IMR-90 (cell line): Measurements from ENCODE around the gene CHST1. TPM values are rescaled to one million over a fixed set of nuclear protein-coding genes. Genes with fewer than 3 reads are reported as not detected.

Source experiments
- ATAC-seq: fragments of 200-7000 bp; cut with Tn5 transposase; 2 replicates; pipeline ENCODE4 v1.9.1; 2020; ENCODE audit warnings: low read depth, mild to moderate bottlenecking, moderate library complexity
- BruUV-seq: library from RNA; stranded (reverse); fragments of 400-500 nt; replicated peaks from 2 replicates; lab custom pipeline; 2021; lab: Mats Ljungman, UMichigan
- CTCF ChIA-PET: fragments of 300-600 bp; formaldehyde crosslinking; extraction: SDS; loops from one replicate; lab custom pipeline; 2021; ENCODE audit warnings: antibody characterized with exemption; lab: Yijun Ruan, JAX
- POLR2A ChIA-PET: fragments of 300-600 bp; sonication (Branson Sonifier 250); formaldehyde crosslinking; loops from one replicate; lab custom pipeline; 2022; ENCODE audit warnings: antibody characterized with exemption; ENCODE audit not compliant: unreplicated experiment; lab: Charles Lee
- DNase-seq: peaks from one replicate; pipeline ENCODE4 v3.0.0; 2013
- H2AFZ ChIP-seq: replicated peaks from 2 replicates; pipeline ENCODE3; 2013; ENCODE audit warnings: low read length, mild to moderate bottlenecking; ENCODE audit not compliant: poor library complexity
- H2AK5ac ChIP-seq: 2 replicates; pipeline ENCODE4 v1.6.1; 2013; ENCODE audit warnings: low read depth, low read length, inconsistent platforms
- H2AK9ac ChIP-seq: replicated peaks from 2 replicates; pipeline ENCODE3; 2013; ENCODE audit warnings: mild to moderate bottlenecking, low read depth, low read length, moderate library complexity; ENCODE audit not compliant: poor library complexity
- H2BK120ac ChIP-seq: 2 replicates; pipeline ENCODE4 v1.6.1; 2013; ENCODE audit warnings: low read depth, low read length, inconsistent platforms
- H2BK15ac ChIP-seq: 3 replicates; pipeline ENCODE4 v1.6.1; 2013; ENCODE audit warnings: low read depth, low read length, inconsistent platforms
- H2BK20ac ChIP-seq: 2 replicates; pipeline ENCODE4 v1.6.1; 2013; ENCODE audit warnings: low read depth, mild to moderate bottlenecking, inconsistent platforms, low read length, moderate library complexity
- H2BK5ac ChIP-seq: 2 replicates; pipeline ENCODE4 v1.6.1; 2013; ENCODE audit warnings: mild to moderate bottlenecking, low read depth, low read length, inconsistent platforms; ENCODE audit not compliant: poor library complexity, severe bottlenecking
- H3K14ac ChIP-seq: replicated peaks from 2 replicates; pipeline ENCODE4 v1.6.1; 2013; ENCODE audit warnings: low read depth, low read length, inconsistent platforms
- H3K18ac ChIP-seq: 2 replicates; pipeline ENCODE4 v1.6.1; 2013; ENCODE audit warnings: low read depth, low read length, control low read depth
- H3K23ac ChIP-seq: 2 replicates; pipeline ENCODE4 v1.6.1; 2013; ENCODE audit warnings: low read depth, low read length, inconsistent platforms
- H3K27ac ChIP-seq: 2 replicates; pipeline ENCODE4 v1.5.1; 2013; ENCODE audit warnings: mild to moderate bottlenecking, control low read depth, low read length; ENCODE audit not compliant: insufficient read depth
- H3K27me3 ChIP-seq: 2 replicates; pipeline ENCODE4 v1.6.1; 2013; ENCODE audit warnings: low read length; ENCODE audit not compliant: control insufficient read depth, insufficient read depth
- H3K36me3 ChIP-seq: 2 replicates; pipeline ENCODE4 v1.6.1; 2013; ENCODE audit warnings: low read length, mixed read lengths; ENCODE audit not compliant: control insufficient read depth, insufficient read depth
- H3K4ac ChIP-seq: 2 replicates; pipeline ENCODE4 v1.6.1; 2013; ENCODE audit warnings: low read depth, low read length, inconsistent platforms
- H3K4me1 ChIP-seq: 2 replicates; pipeline ENCODE4 v1.6.1; 2013; ENCODE audit warnings: low read length, mixed read lengths; ENCODE audit not compliant: control insufficient read depth, insufficient read depth
- H3K4me2 ChIP-seq: 2 replicates; pipeline ENCODE4 v1.6.1; 2013; ENCODE audit warnings: low read depth, mild to moderate bottlenecking, control low read depth, low read length, moderate library complexity
- H3K4me3 ChIP-seq: 2 replicates; pipeline ENCODE4 v1.5.1; 2013; ENCODE audit warnings: low read depth, mild to moderate bottlenecking, control low read depth, low read length, moderate library complexity; ENCODE audit not compliant: insufficient read depth
- H3K56ac ChIP-seq: 2 replicates; pipeline ENCODE4 v1.6.1; 2013; ENCODE audit warnings: low read length, inconsistent platforms; ENCODE audit not compliant: insufficient read depth; ENCODE audit errors: extremely low read depth
- H3K79me1 ChIP-seq, 2 experiments: 2 replicates each; pipeline ENCODE4 v1.6.1; 2013; ENCODE audit warnings: low read length in 2 of 2, inconsistent platforms in 1 of 2, low read depth in 1 of 2
- H3K9ac ChIP-seq: 2 replicates; pipeline ENCODE4 v1.6.1; 2013; ENCODE audit warnings: low read depth, low read length, control low read depth
- H3K9me1 ChIP-seq: 2 replicates; pipeline ENCODE4 v1.6.1; 2013; ENCODE audit warnings: low read length, inconsistent platforms; ENCODE audit not compliant: insufficient read depth
- H3K9me3 ChIP-seq: 2 replicates; pipeline ENCODE4 v1.6.1; 2013; ENCODE audit warnings: low read length; ENCODE audit not compliant: control insufficient read depth, insufficient read depth
- H4K20me1 ChIP-seq: 2 replicates; pipeline ENCODE4 v1.6.1; 2013; ENCODE audit warnings: low read length, inconsistent platforms; ENCODE audit not compliant: insufficient read depth
- H4K5ac ChIP-seq: 2 replicates; pipeline ENCODE4 v1.6.1; 2013; ENCODE audit warnings: mild to moderate bottlenecking, low read depth, low read length, control low read depth
- H4K8ac ChIP-seq, 2 experiments: 2 replicates each; pipeline ENCODE4 v1.6.1; 2013; ENCODE audit warnings: low read depth in 2 of 2, low read length in 2 of 2, control low read depth in 1 of 2, inconsistent platforms in 1 of 2
- H4K91ac ChIP-seq: 2 replicates; pipeline ENCODE4 v1.6.1; 2013; ENCODE audit warnings: low read depth, low read length, inconsistent platforms; ENCODE audit not compliant: insufficient read depth
- BHLHE40 ChIP-seq: fragments of 150-350 bp; IDR thresholded peaks from 2 replicates; pipeline ENCODE4 v1.6.1; 2016; ENCODE audit warnings: mild to moderate bottlenecking, low read depth, low read length
- CEBPB ChIP-seq: IDR thresholded peaks from 2 replicates; pipeline ENCODE4 v1.6.1; 2012; ENCODE audit warnings: low read depth, low read length, improper control_type of control experiment
- CHD1 ChIP-seq: IDR thresholded peaks from 2 replicates; pipeline ENCODE4 v1.6.1; 2012; ENCODE audit warnings: low read depth, low read length, improper control_type of control experiment
- FOS ChIP-seq: fragments of 150-350 bp; IDR thresholded peaks from 2 replicates; pipeline ENCODE4 v1.6.1; 2016; ENCODE audit warnings: low read depth, low read length
- MAFK ChIP-seq: IDR thresholded peaks from 2 replicates; pipeline ENCODE4 v1.6.1; 2012; ENCODE audit warnings: low read depth, low read length, improper control_type of control experiment
- MAZ ChIP-seq: IDR thresholded peaks from 2 replicates; pipeline ENCODE4 v1.6.1; 2012; ENCODE audit warnings: low read depth, mild to moderate bottlenecking, low read length, improper control_type of control experiment, moderate library complexity, borderline replicate concordance
- MXI1 ChIP-seq: IDR thresholded peaks from 2 replicates; pipeline ENCODE4 v1.6.1; 2012; ENCODE audit warnings: low read depth, mild to moderate bottlenecking, low read length, moderate library complexity, borderline replicate concordance
- NFE2L2 ChIP-seq: fragments of 150-350 bp; IDR thresholded peaks from 2 replicates; pipeline ENCODE4 v1.6.1; 2016; ENCODE audit warnings: low read depth, mild to moderate bottlenecking, low read length
- POLR2A ChIP-seq: IDR thresholded peaks from 2 replicates; pipeline ENCODE4 v1.6.1; 2012; ENCODE audit warnings: mild to moderate bottlenecking, low read depth, low read length
- RAD21 ChIP-seq: IDR thresholded peaks from 2 replicates; pipeline ENCODE4 v1.6.1; 2012; ENCODE audit warnings: low read length, improper control_type of control experiment
- RCOR1 ChIP-seq: IDR thresholded peaks from 2 replicates; pipeline ENCODE4 v1.6.1; 2012; ENCODE audit warnings: mild to moderate bottlenecking, low read length, improper control_type of control experiment; ENCODE audit not compliant: insufficient replicate concordance
- RFX5 ChIP-seq: IDR thresholded peaks from 2 replicates; pipeline ENCODE4 v1.8.0; 2012; ENCODE audit warnings: low read depth, mild to moderate bottlenecking, low read length, moderate library complexity
- SMC3 ChIP-seq: fragments of 150-350 bp; IDR thresholded peaks from 2 replicates; pipeline ENCODE4 v1.6.1; 2016; ENCODE audit warnings: low read depth, mild to moderate bottlenecking, antibody characterized with exemption, low read length, moderate library complexity
- USF2 ChIP-seq: fragments of 150-350 bp; IDR thresholded peaks from 2 replicates; pipeline ENCODE4 v1.6.1; 2017; ENCODE audit warnings: mild to moderate bottlenecking, antibody characterized with exemption, low read length, low read depth
- WGBS, 2 experiments: methylation state at CpG; one replicate each; pipeline versions ENCODE4 v1.1.5 to v1.1.7; 2013; ENCODE audit warnings: missing lambda C conversion rate in 2 of 2; ENCODE audit not compliant: insufficient read length in 1 of 2; ENCODE audit errors: extremely low coverage in 2 of 2; 5-methylcytosine and 5-hydroxymethylcytosine counted together
- dilution Hi-C: fragments of 300-500 bp; cut with HindIII; formaldehyde crosslinking; loops from one replicate; pipeline ENCODE4 v1.14.3; 2018; ENCODE audit warnings: low sequenced_read_pairs; ENCODE audit not compliant: unreplicated experiment
- in situ Hi-C: fragments of 300-500 bp; cut with MboI; formaldehyde crosslinking; loops from 3 replicates; pipeline ENCODE4 v1.14.3; 2019; ENCODE audit warnings: low sequenced_read_pairs, inconsistent platforms, mixed read lengths
- intact Hi-C: fragments of 100-400 bp; cut with micrococcal nuclease; formaldehyde crosslinking; loops from 2 replicates; pipeline ENCODE4 v1.10.0; 2022
- polyA plus RNA-seq, 3 experiments: library from polyadenylated mRNA; depleted of rRNA; stranded (reverse); fragments of >200 nt; gene quantifications; 2 replicates each; pipeline ENCODE4 v1.2.3, GENCODE V29; 2012; ENCODE audit warnings: low replicate concordance in 1 of 3
- total RNA-seq: library from RNA; depleted of rRNA; stranded (reverse); fragments of >200 nt; gene quantifications from 2 replicates; pipeline ENCODE4 v1.2.3, GENCODE V29; 2012
- TF ChIP-seq, protein P1 (sequence below): fragments of 150-350 bp; IDR thresholded peaks from 2 replicates; pipeline ENCODE4 v1.6.1; 2016; ENCODE audit warnings: low read depth, mild to moderate bottlenecking, low read length, moderate library complexity, borderline replicate concordance
- TF ChIP-seq, protein P2 (sequence below): conservative IDR thresholded peaks from 2 replicates; pipeline ENCODE4 v1.5.1; 2012; ENCODE audit warnings: mild to moderate bottlenecking, low read depth, low read length, improper control_type of control experiment

Gene CHST1
- total and polyA plus RNA-seq, 2 of the 4 experiments (the other 2 are of a cell fraction), result 0.21 TPM; not detected in 1

DNA sequence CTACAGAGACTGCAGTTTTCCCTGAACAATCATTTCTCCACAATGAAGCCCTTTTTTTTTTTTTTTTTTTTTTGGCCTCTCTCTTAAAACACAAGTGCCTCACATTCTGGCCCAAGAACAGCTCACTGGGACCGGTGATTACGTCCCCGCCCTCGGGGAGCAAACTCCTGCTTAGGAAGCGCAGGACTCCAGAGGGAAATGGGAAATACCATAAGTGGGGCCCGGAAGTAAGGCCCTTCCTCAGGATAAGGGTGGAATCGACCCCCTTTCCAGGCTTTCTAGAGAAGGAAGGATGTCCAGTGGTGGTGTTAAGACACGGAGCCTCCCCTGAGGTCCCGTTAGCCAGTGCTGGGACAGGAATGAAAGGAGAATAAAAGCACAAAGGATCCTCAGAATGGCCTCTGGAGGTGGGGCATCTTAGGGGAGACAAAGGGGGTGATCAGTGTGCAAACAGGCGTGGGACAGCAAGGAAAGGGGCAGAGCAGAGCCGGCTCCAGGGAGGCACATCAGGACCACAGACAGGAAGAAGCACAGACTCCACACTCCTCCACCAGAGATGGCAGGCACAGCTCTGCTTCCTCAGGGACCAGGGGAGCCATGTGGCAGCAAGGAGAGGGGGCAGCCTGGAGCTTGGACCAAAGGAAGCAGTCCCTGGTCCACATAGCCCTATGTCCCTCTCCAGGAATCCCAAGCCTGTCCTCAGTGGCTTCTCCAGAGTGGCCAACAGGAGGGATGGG is 61.3 kb downstream of the CHST1 start:
- Histone ChIP-seq H3K4ac (no peak overlapping the region), H2AK5ac (no peak overlapping the region), H2BK5ac (no peak overlapping the region), H2BK15ac (no peak overlapping the region), H3K79me1 (no peaks in the 10 kb centered on the region), H3K23ac (no peak overlapping the region), H2AK9ac (no peak overlapping the region), H3K9me1 (no peaks in the 10 kb centered on the region), H3K18ac (no peak overlapping the region), H2BK120ac (no peak overlapping the region), H3K14ac (no peak overlapping the region), H4K8ac (no peak overlapping the region), H3K4me2 (no peak overlapping the region), H2AFZ (no peak overlapping the region), H3K36me3 (no peaks in the 10 kb centered on the region), H3K9ac (no peak overlapping the region), H3K56ac (no peak overlapping the region), H3K9me3 (no peaks in the 10 kb centered on the region), H4K91ac (no peak overlapping the region), H2BK20ac (no peak overlapping the region), H3K4me3 (no peak overlapping the region), H3K4me1 (no peaks in the 10 kb centered on the region), H4K5ac (no peak overlapping the region), H3K27me3 (peaks cover 5% of the 10 kb centered on the region; the same call in 1 of the 2 replicates), H3K27ac (no peak overlapping the region), H4K20me1 (no peaks in the 10 kb centered on the region)
- in situ Hi-C loops, result no loop called here
- dilution Hi-C loops, result no loop called here
- POLR2A ChIA-PET, result no interaction called here
- BruUV-seq, result no TSS peak
- WGBS, 2 experiments, result 49% methylated on average over 7 of the region's 11 CpGs; no CpG with 5 or more reads in 1 of the 2 experiments
- CTCF ChIA-PET, result no interaction called here
- no peak for ATAC-seq
- intact Hi-C loops, result no loop called here
- no peak for DNase-seq
- TF ChIP-seq POLR2A, result no peak
- no peak for TF ChIP-seq MAFK
- no peak for TF ChIP-seq SMC3
- no peak for TF ChIP-seq CHD1
- TF ChIP-seq RAD21, result no peak
- TF ChIP-seq FOS, result no peak
- TF ChIP-seq RFX5, result no peak
- TF ChIP-seq MAZ, result no peak
- no peak for TF ChIP-seq NFE2L2
- TF ChIP-seq MXI1, result no peak
- no peak for TF ChIP-seq USF2
- TF ChIP-seq BHLHE40, result no peak
- no peak for TF ChIP-seq RCOR1
- TF ChIP-seq, protein P1, sequence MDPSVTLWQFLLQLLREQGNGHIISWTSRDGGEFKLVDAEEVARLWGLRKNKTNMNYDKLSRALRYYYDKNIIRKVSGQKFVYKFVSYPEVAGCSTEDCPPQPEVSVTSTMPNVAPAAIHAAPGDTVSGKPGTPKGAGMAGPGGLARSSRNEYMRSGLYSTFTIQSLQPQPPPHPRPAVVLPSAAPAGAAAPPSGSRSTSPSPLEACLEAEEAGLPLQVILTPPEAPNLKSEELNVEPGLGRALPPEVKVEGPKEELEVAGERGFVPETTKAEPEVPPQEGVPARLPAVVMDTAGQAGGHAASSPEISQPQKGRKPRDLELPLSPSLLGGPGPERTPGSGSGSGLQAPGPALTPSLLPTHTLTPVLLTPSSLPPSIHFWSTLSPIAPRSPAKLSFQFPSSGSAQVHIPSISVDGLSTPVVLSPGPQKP, result no peak
- no peak for TF ChIP-seq CEBPB
- TF ChIP-seq, protein P2, sequence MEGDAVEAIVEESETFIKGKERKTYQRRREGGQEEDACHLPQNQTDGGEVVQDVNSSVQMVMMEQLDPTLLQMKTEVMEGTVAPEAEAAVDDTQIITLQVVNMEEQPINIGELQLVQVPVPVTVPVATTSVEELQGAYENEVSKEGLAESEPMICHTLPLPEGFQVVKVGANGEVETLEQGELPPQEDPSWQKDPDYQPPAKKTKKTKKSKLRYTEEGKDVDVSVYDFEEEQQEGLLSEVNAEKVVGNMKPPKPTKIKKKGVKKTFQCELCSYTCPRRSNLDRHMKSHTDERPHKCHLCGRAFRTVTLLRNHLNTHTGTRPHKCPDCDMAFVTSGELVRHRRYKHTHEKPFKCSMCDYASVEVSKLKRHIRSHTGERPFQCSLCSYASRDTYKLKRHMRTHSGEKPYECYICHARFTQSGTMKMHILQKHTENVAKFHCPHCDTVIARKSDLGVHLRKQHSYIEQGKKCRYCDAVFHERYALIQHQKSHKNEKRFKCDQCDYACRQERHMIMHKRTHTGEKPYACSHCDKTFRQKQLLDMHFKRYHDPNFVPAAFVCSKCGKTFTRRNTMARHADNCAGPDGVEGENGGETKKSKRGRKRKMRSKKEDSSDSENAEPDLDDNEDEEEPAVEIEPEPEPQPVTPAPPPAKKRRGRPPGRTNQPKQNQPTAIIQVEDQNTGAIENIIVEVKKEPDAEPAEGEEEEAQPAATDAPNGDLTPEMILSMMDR, result no peak
